ENCODE data around the gene SH3RF3.

DNA sequence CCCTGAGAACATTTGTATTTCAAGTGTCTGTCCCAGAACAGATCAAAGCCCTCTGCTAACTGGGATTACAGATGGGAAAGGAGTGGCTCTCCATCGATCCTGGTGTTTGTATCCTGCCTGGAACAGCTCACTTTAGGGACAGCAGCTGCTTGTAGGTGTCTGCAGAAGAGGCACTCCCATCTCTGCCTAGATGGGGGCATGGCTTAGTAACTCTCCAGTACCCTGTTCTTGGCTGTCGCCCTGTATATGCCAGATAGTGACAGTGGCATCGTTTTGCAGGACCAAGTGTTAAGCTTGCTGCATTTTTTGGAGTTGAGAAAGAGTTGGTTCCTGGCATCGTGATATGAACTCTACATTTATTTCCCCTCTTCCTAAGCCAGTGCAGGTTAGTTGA lies 189.9 kb downstream of the SH3RF3 start:
- TF ChIP-seq CTCF (IDR thresholded peaks at IDR 0.05): no peak
- no peak for TF ChIP-seq EZH2 (IDR thresholded peaks at IDR 0.05)
